T-cell (primary cell): Measurements from ENCODE around the gene RRM2. TPM values are rescaled to one million over a fixed set of nuclear protein-coding genes. Genes with fewer than 3 reads are reported as not detected.

Source experiments
- ATAC-seq, 4 experiments: fragments of 200-7000 bp in 3 of 4; fragments of 150-1000 bp in 1 of 4; cut with Tn5 transposase; replicated peaks in 1 of 4; 1 replicate in 3 of 4; 2 replicates in 1 of 4; pipeline ENCODE4 v1.10.0; 2021; ENCODE audit warnings: moderate library complexity in 3 of 4, mild to moderate bottlenecking in 2 of 4, moderate number of reproducible peaks in 1 of 4
- CTCF ChIA-PET, 2 donors: fragments of 300-600 bp; sonication (Branson Sonifier 250); formaldehyde crosslinking; loops; one replicate each; lab custom pipeline; 2022; ENCODE audit warnings: antibody characterized with exemption in 2 of 2; lab: Charles Lee
- POLR2A ChIA-PET, 2 donors: fragments of 300-600 bp; sonication (Branson Sonifier 250); formaldehyde crosslinking; loops; one replicate each; lab custom pipeline; 2022; ENCODE audit warnings: antibody characterized with exemption in 2 of 2; lab: Charles Lee
- DNase-seq, 35 experiments: peaks; one replicate each; pipeline versions ENCODE4 v3.0.0 to v3.0.0-alpha.2; 2013 to 2023
- H3K27ac ChIP-seq: one replicate; pipeline ENCODE4 v1.5.1; 2013; ENCODE audit warnings: low read length
- H3K27me3 ChIP-seq, 2 experiments: replicated peaks in 1 of 2; 1 replicate in 1 of 2; 2 replicates in 1 of 2; pipeline versions ENCODE4 v1.6.1 to v1.7.0; 2013; ENCODE audit warnings: low read length in 1 of 2, mixed read lengths in 1 of 2; ENCODE audit not compliant: control insufficient read depth in 2 of 2, insufficient read depth in 2 of 2; ENCODE audit errors: extremely low read depth in 1 of 2
- H3K36me3 ChIP-seq, 2 donors: 1 replicate in 1 of 2; 2 replicates in 1 of 2; pipeline versions ENCODE4 v1.6.1 to v1.7.0; 2013; ENCODE audit warnings: low read length in 1 of 2; ENCODE audit not compliant: control insufficient read depth in 2 of 2, insufficient read depth in 1 of 2; ENCODE audit errors: extremely low read depth in 1 of 2
- H3K4me1 ChIP-seq, 2 experiments: 1 replicate in 1 of 2; 2 replicates in 1 of 2; pipeline versions ENCODE4 v1.6.1 to v1.7.0; 2013; ENCODE audit warnings: low read length in 2 of 2, mixed read lengths in 1 of 2; ENCODE audit not compliant: insufficient read depth in 2 of 2, control insufficient read depth in 1 of 2; ENCODE audit errors: extremely low read depth in 1 of 2
- H3K4me3 ChIP-seq, 2 donors: 1 replicate in 1 of 2; 2 replicates in 1 of 2; pipeline versions ENCODE4 v1.5.1 to v1.7.0; 2013; ENCODE audit warnings: mild to moderate bottlenecking in 2 of 2, low read length in 1 of 2, moderate library complexity in 1 of 2; ENCODE audit not compliant: control insufficient read depth in 1 of 2; ENCODE audit errors: extremely low read depth in 1 of 2
- H3K9me3 ChIP-seq: 2 replicates; pipeline ENCODE4 v1.7.0; 2013
- H3K27ac Mint-ChIP-seq, 2 donors: one replicate each; pipeline ENCODE4 v1.8.0; 2020 to 2021; ENCODE audit warnings: mild to moderate bottlenecking in 2 of 2, mixed read lengths in 2 of 2
- H3K27me3 Mint-ChIP-seq, 2 donors: one replicate each; pipeline ENCODE4 v1.8.0; 2021 to 2022; ENCODE audit warnings: mixed read lengths in 2 of 2
- H3K36me3 Mint-ChIP-seq: one replicate; pipeline ENCODE4 v1.8.0; 2021; ENCODE audit warnings: mixed read lengths
- H3K4me1 Mint-ChIP-seq, 3 donors: one replicate each; pipeline ENCODE4 v1.8.0; 2020 to 2022; ENCODE audit warnings: mixed read lengths in 3 of 3, mild to moderate bottlenecking in 1 of 3
- H3K4me3 Mint-ChIP-seq, 3 donors: one replicate each; pipeline ENCODE4 v1.8.0; 2020 to 2022; ENCODE audit warnings: mild to moderate bottlenecking in 3 of 3, mixed read lengths in 3 of 3, moderate library complexity in 3 of 3
- H3K9me3 Mint-ChIP-seq, 3 donors: one replicate each; pipeline ENCODE4 v1.8.0; 2020 to 2022; ENCODE audit warnings: mixed read lengths in 3 of 3
- WGBS: methylation state at CpG from one replicate; pipeline ENCODE4 v1.1.5; 2013; ENCODE audit warnings: missing lambda C conversion rate; ENCODE audit not compliant: insufficient coverage; 5-methylcytosine and 5-hydroxymethylcytosine counted together
- total RNA-seq, 35 experiments: library from RNA in 6 of 35; stranded (reverse) in 6 of 35; fragments of 120-200 nt in 1 of 35; gene quantifications; one replicate each; pipeline versions ENCODE4 v1.2.1 to v1.2.4 and lab custom pipeline; 2013 to 2026

Gene RRM2
- total RNA-seq, 5 donors from 2014 or later (not counting 1 experiment from before 2014, with no cell fraction given), result 2.6 to 10.4 (median 3.0) TPM

DNA sequence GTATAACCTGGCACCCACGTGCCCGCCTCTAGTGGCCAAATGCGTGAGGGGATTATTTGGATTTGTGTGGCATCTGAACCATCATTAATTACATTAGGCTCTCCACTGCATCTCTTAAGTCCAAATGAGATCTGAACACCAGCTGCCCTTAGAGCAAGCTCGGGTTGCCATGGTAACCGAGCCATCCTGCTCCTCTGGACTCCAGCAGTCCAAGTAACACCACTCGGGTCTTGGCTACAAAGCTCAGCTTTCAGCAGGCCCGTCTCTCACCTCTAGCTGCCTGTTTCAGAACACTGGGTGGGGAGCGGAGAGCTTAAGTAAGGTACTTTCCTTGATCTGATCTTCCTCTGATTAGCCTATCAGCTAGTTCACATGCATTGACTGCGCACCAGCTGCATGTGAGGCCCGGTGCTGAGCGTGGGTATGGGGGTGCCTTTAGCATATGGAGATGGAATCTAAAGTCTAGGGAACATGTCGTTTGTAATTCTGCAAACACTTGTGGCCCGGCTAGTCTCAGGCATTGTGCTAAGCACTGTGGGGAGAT lies 28.2 kb upstream of the RRM2 start:
- POLR2A ChIA-PET, result interaction anchor here in 1 of 2 donors (0.6 kb wide), 1 partner anchor 342 kb away, joined by 3 read pairs; no protein-coding TSS in a partner anchor
- H3K9me3 Mint-ChIP-seq, result no peaks in the 10 kb centered on the region
- 79% methylated on average over 8 of the region's 13 CpGs for WGBS

DNA sequence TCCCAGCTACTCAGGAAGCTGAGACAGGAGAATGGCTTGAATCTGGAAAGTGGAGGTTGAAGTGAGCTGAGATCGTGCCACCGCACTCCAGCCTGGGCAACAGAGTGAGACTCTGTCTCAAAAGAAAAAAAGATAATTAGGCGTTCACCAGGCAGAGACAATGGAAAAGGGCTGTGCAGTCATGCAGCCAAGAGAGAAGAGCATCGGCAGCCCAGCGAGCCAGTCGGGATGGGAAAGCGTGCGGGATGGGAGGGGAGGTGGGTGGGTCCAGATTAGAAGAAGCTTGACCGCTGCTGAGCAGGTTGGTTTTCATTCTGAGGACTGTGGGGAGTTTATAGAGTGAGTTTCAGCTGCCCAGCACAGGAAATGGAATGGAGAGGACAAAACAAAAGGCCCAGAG lies 27.4 kb upstream of the RRM2 start:
- no peak overlapping the region for H3K27ac ChIP-seq
- Mint-ChIP-seq H3K36me3 (no peaks in the 10 kb centered on the region), H3K27ac (no peak overlapping the region), H3K9me3 (no peaks in the 10 kb centered on the region), H3K4me1 (peaks cover 5 to 6% (median 6%) of the 10 kb centered on the region in 3 donors), H3K4me3 (no peak overlapping the region), H3K27me3 (peaks cover 51 to 62% of the 10 kb centered on the region in 2 donors)
- DNase-seq (no peak), ATAC-seq (no peak)
- no peaks in the 10 kb centered on the region for H3K36me3 ChIP-seq
- H3K4me3 ChIP-seq, result no peak overlapping the region
- H3K4me1 ChIP-seq, result peaks cover 0 to 12% of the 10 kb centered on the region in 2 experiments
- 67% methylated on average over 8 of the region's 9 CpGs for WGBS
- H3K9me3 ChIP-seq, result no peaks in the 10 kb centered on the region
- peaks cover 3 to 60% of the 10 kb centered on the region in 2 experiments for H3K27me3 ChIP-seq
- POLR2A ChIA-PET, result interaction anchor here in 1 of 2 donors (0.6 kb wide), 1 partner anchor 341 kb away, joined by 3 read pairs; no protein-coding TSS in a partner anchor
- CTCF ChIA-PET, result interaction anchor here in 1 of 2 donors (0.7 to 4.2 kb wide), 2 partner anchors 23 to 25 kb away, joined by 3 to 28 read pairs; no protein-coding TSS in a partner anchor

More for the DNA sequence above, 28.2 kb upstream of the RRM2 start:
- Histone ChIP-seq H3K4me3 (no peak overlapping the region), H3K27ac (no peak overlapping the region), H3K27me3 (peaks cover 3 to 56% of the 10 kb centered on the region in 2 experiments), H3K36me3 (no peaks in the 10 kb centered on the region), H3K9me3 (no peaks in the 10 kb centered on the region), H3K4me1 (peaks cover 0 to 12% of the 10 kb centered on the region in 2 experiments)
- Mint-ChIP-seq H3K27ac (no peak overlapping the region), H3K4me3 (no peak overlapping the region), H3K36me3 (no peaks in the 10 kb centered on the region), H3K27me3 (peaks cover 59 to 70% of the 10 kb centered on the region in 2 donors), H3K4me1 (peaks cover 5 to 6% (median 6%) of the 10 kb centered on the region in 3 donors)
- no peak for DNase-seq
- CTCF ChIA-PET, result interaction anchor here in 1 of 2 donors (4.2 kb wide), 1 partner anchor 22 kb away, joined by 28 read pairs; no protein-coding TSS in a partner anchor
- no peak for ATAC-seq

DNA sequence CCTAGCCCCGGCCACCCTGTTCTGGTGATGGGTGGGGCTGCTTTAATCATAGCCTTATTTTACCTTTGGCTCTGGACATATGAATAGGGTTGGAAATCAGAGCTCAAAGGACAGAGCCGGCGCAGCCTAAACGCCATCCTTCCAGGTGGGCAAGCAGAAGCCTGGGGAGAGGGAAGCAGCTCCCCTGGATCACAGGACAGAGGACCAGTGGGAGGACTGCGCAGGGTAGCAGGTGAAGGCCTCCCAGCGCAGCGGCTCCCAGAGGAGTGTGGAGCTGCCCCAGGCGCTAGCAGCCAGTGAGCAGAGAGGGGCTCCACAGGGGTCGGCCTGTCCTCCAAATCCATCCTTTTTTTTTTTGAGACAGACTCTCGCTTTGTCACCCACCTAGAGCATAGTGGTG lies 25.9 kb upstream of the RRM2 start:
- Histone ChIP-seq H3K4me3 (no peak overlapping the region), H3K27ac (no peak overlapping the region), H3K36me3 (no peaks in the 10 kb centered on the region), H3K9me3 (no peaks in the 10 kb centered on the region), H3K27me3 (peaks cover 3 to 49% of the 10 kb centered on the region in 2 experiments), H3K4me1 (peaks cover 0 to 5% of the 10 kb centered on the region in 2 experiments)
- Mint-ChIP-seq H3K36me3 (no peaks in the 10 kb centered on the region), H3K27me3 (peaks cover 47 to 55% of the 10 kb centered on the region in 2 donors), H3K9me3 (no peaks in the 10 kb centered on the region), H3K4me3 (no peak overlapping the region), H3K27ac (no peak overlapping the region), H3K4me1 (peaks cover 0 to 2% (median 2%) of the 10 kb centered on the region in 3 donors)
- DNase-seq (no peak), ATAC-seq (no peak)
- WGBS, result 97% methylated on average over 9 of the region's 10 CpGs
- POLR2A ChIA-PET, result interaction anchor here in 1 of 2 donors (0.6 kb wide), 1 partner anchor 356 kb away, joined by 3 read pairs; no protein-coding TSS in a partner anchor
- CTCF ChIA-PET, result interaction anchor here (0.5 to 4.2 kb wide), 10 partner anchors 12 to 338 kb away, joined by 3 to 28 read pairs (median 4); no protein-coding TSS in a partner anchor

DNA sequence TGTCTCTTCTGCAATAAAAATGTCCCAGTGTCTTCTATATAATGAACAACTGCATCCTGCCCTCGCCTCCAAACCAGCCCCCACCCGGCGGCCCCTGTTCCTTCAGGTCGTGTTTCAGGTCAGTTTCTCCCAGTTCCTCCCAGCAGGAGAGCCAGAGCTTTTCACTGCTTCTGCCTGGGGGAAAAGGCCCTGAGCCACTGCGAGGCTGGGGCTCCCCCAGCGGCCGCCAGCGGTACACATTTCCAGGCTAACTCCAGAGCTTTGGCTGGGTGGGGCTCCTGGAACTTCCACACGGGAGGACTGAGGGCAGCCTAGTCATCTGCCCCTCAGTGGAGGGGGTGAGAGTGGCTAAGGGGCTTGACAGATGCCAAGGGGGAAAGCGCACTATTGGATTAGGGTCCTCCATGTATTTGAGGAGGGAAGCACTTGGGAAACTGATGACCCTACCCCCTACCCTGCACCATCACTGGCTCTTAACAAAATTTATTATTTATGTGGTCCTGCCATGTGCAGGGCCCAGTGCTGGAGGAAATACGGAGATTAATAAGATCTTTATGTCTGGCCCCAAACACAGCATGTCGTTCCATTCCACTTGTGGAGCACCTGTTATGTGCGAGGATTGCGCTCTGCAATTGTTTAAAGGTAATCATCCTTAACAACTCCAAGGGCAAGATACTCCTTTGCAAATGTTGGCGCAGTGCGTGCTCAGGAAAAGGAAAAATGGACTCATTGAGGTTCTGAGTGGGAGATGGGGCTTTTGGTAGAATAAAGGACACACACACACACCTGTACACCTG lies 25.0 kb upstream of the RRM2 start:
- peaks cover 39 to 48% of the 10 kb centered on the region in 2 donors for H3K27me3 Mint-ChIP-seq
- Histone ChIP-seq H3K9me3 (no peaks in the 10 kb centered on the region), H3K4me1 (peaks cover 0 to 4% of the 10 kb centered on the region in 2 experiments), H3K27me3 (peaks cover 0 to 44% of the 10 kb centered on the region in 2 experiments), H3K4me3 (no peak overlapping the region), H3K36me3 (no peaks in the 10 kb centered on the region), H3K27ac (no peak overlapping the region)
- peak; percentile 43 to 66 (median 60) for ATAC-seq
- peak in 11 of 35 experiments; percentile 12 to 56 (median 27) for DNase-seq
- no peak overlapping the region for H3K4me3 Mint-ChIP-seq
- no peaks in the 10 kb centered on the region for H3K36me3 Mint-ChIP-seq
- 0% methylated on average over 4 of the region's 16 CpGs for WGBS
- no peaks in the 10 kb centered on the region for H3K9me3 Mint-ChIP-seq
- ChIA-PET POLR2A (interaction anchor here (0.6 kb wide), 2 partner anchors 58 to 355 kb away, joined by 3 to 4 read pairs; no protein-coding TSS in a partner anchor), CTCF (interaction anchor here (0.7 to 4.2 kb wide), 7 partner anchors 13 to 337 kb away, joined by 3 to 28 read pairs (median 4); no protein-coding TSS in a partner anchor)
- no peaks in the 10 kb centered on the region for H3K4me1 Mint-ChIP-seq
- no peak overlapping the region for H3K27ac Mint-ChIP-seq

DNA sequence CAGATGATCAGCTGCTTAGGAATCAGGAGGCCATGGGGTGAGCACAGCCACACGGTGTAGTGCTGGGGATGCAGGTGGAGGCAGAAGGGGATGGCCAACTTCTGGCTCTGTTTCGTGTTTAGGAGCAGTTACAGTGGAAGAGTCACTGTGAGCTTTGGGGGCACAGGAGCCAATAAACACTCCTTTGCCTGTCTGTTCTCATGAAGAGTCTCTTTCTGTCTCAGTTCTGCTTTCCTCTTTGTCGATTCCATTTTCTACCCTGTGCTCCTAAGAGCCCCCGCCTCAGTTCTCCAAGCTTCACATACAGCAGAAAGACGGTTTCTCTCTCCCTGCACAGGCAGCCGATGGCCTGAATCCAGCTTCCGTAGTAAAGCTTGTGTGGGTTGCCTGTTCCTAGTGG lies 21.0 kb upstream of the RRM2 start:
- peaks cover 0 to under 1% (median 0%) of the 10 kb centered on the region in 3 donors for H3K9me3 Mint-ChIP-seq
- no peaks in the 10 kb centered on the region for H3K36me3 Mint-ChIP-seq
- peaks cover 9 to 14% of the 10 kb centered on the region in 2 donors for H3K27me3 Mint-ChIP-seq
- H3K4me3 Mint-ChIP-seq, result no peak overlapping the region
- no peak overlapping the region for H3K27ac ChIP-seq
- H3K9me3 ChIP-seq, result no peaks in the 10 kb centered on the region
- no peak overlapping the region for H3K4me3 ChIP-seq
- WGBS, result 52% methylated on average over 3 of the region's 7 CpGs
- CTCF ChIA-PET, result no interaction called here
- H3K36me3 ChIP-seq, result no peaks in the 10 kb centered on the region
- POLR2A ChIA-PET, result no interaction called here
- no peak for DNase-seq
- no peak overlapping the region for H3K27ac Mint-ChIP-seq
- no peak for ATAC-seq
- H3K4me1 Mint-ChIP-seq, result no peaks in the 10 kb centered on the region
- peaks cover 0 to 4% of the 10 kb centered on the region in 2 experiments for H3K4me1 ChIP-seq
- H3K27me3 ChIP-seq, result peaks cover 0 to 16% of the 10 kb centered on the region in 2 experiments

DNA sequence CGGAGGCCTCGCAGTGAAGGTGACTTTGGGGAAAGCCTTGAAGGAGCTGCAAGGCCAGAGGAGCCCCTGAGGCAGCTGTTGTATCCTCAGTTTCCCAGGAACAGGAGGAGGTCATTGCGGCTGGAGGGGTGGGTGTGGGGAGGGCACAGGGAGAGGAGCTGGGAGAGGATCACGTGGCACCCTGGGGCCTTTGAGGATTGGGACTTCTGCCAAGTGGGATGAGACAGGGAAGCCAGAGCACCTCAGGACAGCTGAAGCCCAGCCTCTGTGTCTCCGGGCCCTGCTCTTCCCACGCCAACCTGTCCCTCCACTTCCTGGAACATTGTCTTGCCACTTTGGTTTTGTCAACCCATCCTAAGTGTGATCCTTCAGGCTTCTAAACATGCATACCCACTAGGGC lies 19.4 kb upstream of the RRM2 start:
- H3K36me3 ChIP-seq, result no peaks in the 10 kb centered on the region
- H3K27ac Mint-ChIP-seq, result no peak overlapping the region
- no peaks in the 10 kb centered on the region for H3K9me3 ChIP-seq
- H3K4me1 ChIP-seq, result no peaks in the 10 kb centered on the region
- no peak overlapping the region for H3K27ac ChIP-seq
- no peak for DNase-seq
- ChIA-PET CTCF (interaction anchor here in 1 of 2 donors (0.5 to 0.7 kb wide), 2 partner anchors 68 to 73 kb away, joined by 3 to 4 read pairs; no protein-coding TSS in a partner anchor), POLR2A (interaction anchor here in 1 of 2 donors (0.6 kb wide), 1 partner anchor 454 kb away, joined by 5 read pairs; no protein-coding TSS in a partner anchor)
- no peak overlapping the region for H3K4me3 ChIP-seq
- no peaks in the 10 kb centered on the region for H3K4me1 Mint-ChIP-seq
- no peak overlapping the region for H3K4me3 Mint-ChIP-seq
- peaks cover 4% of the 10 kb centered on the region in 2 donors for H3K27me3 Mint-ChIP-seq
- H3K27me3 ChIP-seq, result peaks cover 0 to 7% of the 10 kb centered on the region in 2 experiments
- no peak for ATAC-seq
- peaks cover 0 to 6% (median 6%) of the 10 kb centered on the region in 3 donors for H3K9me3 Mint-ChIP-seq
- WGBS, result 91% methylated on average over 5 of the region's 6 CpGs
- H3K36me3 Mint-ChIP-seq, result peaks cover 4% of the 10 kb centered on the region
